SJCRH30 (cell line): ENCODE data around the gene AGAP1. TPM values are rescaled to one million over a fixed set of nuclear protein-coding genes. Genes with fewer than 3 reads are reported as not detected.

ENCODE experiments used
- DNase-seq, 2 experiments: peaks; one replicate each; pipeline ENCODE4 v3.0.0-alpha.2; 2015 to 2020
- H3K27ac ChIP-seq: fragments of 250-450 bp; sonication (Bioruptor Pico); 2 replicates; pipeline ENCODE4 v1.5.1; 2020; ENCODE audit warnings: mild to moderate bottlenecking, moderate library complexity
- H3K27me3 ChIP-seq: fragments of 250-450 bp; sonication (Bioruptor Pico); 2 replicates; pipeline ENCODE4 v1.5.1; 2020; ENCODE audit warnings: mild to moderate bottlenecking, moderate library complexity
- H3K36me3 ChIP-seq: fragments of 250-450 bp; sonication (Bioruptor Pico); 2 replicates; pipeline ENCODE4 v1.5.1; 2020; ENCODE audit warnings: mild to moderate bottlenecking, moderate library complexity
- H3K4me1 ChIP-seq: fragments of 250-450 bp; sonication (Bioruptor Pico); 2 replicates; pipeline ENCODE4 v1.5.1; 2020; ENCODE audit warnings: mild to moderate bottlenecking, moderate library complexity
- H3K4me3 ChIP-seq: fragments of 250-450 bp; sonication (Bioruptor Pico); 2 replicates; pipeline ENCODE4 v1.5.1; 2020; ENCODE audit warnings: mild to moderate bottlenecking, moderate library complexity
- H3K9me3 ChIP-seq: fragments of 250-450 bp; sonication (Bioruptor Pico); replicated peaks from 2 replicates; pipeline ENCODE4 v1.5.1; 2020; ENCODE audit warnings: mild to moderate bottlenecking, moderate library complexity
- total RNA-seq: library from RNA; depleted of rRNA; stranded (reverse); fragments of >200 nt; shearing (Covaris generic); gene quantifications from 2 replicates; pipeline ENCODE4 v1.2.3, GENCODE V29; 2014

Gene AGAP1
- total RNA-seq, 1 experiment from 2014 or later: 27.8 TPM

GRCh38 chr2:235510318-235510717 lies 16.5 kb downstream of the AGAP1 start:
- no peaks in the 10 kb centered on the region for H3K36me3 ChIP-seq

GRCh38 chr2:235511187-235511661 lies 17.4 kb downstream of the AGAP1 start:
- no peaks in the 10 kb centered on the region for H3K36me3 ChIP-seq
- no peak overlapping the region for H3K4me3 ChIP-seq
- no peaks in the 10 kb centered on the region for H3K27me3 ChIP-seq
- no peak for DNase-seq
- peaks cover 11% of the 10 kb centered on the region for H3K4me1 ChIP-seq
- no peaks in the 10 kb centered on the region for H3K9me3 ChIP-seq
- no peak overlapping the region for H3K27ac ChIP-seq

More at GRCh38 chr2:235510318-235510717, 16.5 kb downstream of the AGAP1 start:
- H3K27me3 ChIP-seq: no peaks in the 10 kb centered on the region
- no peak for DNase-seq
- H3K9me3 ChIP-seq: no peaks in the 10 kb centered on the region
- H3K4me1 ChIP-seq: peaks cover 17% of the 10 kb centered on the region
- H3K4me3 ChIP-seq: no peak overlapping the region
- no peak overlapping the region for H3K27ac ChIP-seq

GRCh38 chr2:235511751-235512698 lies 18.2 kb downstream of the AGAP1 start:
- Histone ChIP-seq H3K4me1 (peaks cover 3% of the 10 kb centered on the region; the same call in 1 of the 2 replicates), H3K36me3 (no peaks in the 10 kb centered on the region), H3K9me3 (no peaks in the 10 kb centered on the region), H3K27me3 (no peaks in the 10 kb centered on the region), H3K27ac (no peak overlapping the region), H3K4me3 (no peak overlapping the region)
- DNase-seq: no peak

GRCh38 chr2:235512699-235513053 lies 18.8 kb downstream of the AGAP1 start:
- H3K27ac ChIP-seq: no peak overlapping the region
- no peaks in the 10 kb centered on the region for H3K36me3 ChIP-seq
- no peak overlapping the region for H3K4me3 ChIP-seq
- no peaks in the 10 kb centered on the region for H3K27me3 ChIP-seq
- peaks cover under 1% of the 10 kb centered on the region for H3K4me1 ChIP-seq
- no peak for DNase-seq
- H3K9me3 ChIP-seq: no peaks in the 10 kb centered on the region

GRCh38 chr2:235513984-235514626 lies 20.3 kb downstream of the AGAP1 start:
- no peak overlapping the region for H3K4me3 ChIP-seq
- no peak for DNase-seq
- H3K4me1 ChIP-seq: peaks cover 11% of the 10 kb centered on the region
- H3K36me3 ChIP-seq: no peaks in the 10 kb centered on the region
- H3K27me3 ChIP-seq: no peaks in the 10 kb centered on the region
- H3K27ac ChIP-seq: no peak overlapping the region
- H3K9me3 ChIP-seq: no peaks in the 10 kb centered on the region

- Histone ChIP-seq H3K36me3 (no peaks in the 10 kb centered on the region), H3K9me3 (no peaks in the 10 kb centered on the region), H3K27me3 (no peaks in the 10 kb centered on the region), H3K27ac (no peak overlapping the region), H3K4me1 (peaks cover 11% of the 10 kb centered on the region), H3K4me3 (no peak overlapping the region)
- DNase-seq: no peak
Measured at GRCh38 chr2:235514627-235515363, 21.0 kb downstream of the AGAP1 start.

GRCh38 chr2:235515364-235515742 lies 21.5 kb downstream of the AGAP1 start:
- H3K36me3 ChIP-seq: no peaks in the 10 kb centered on the region
- DNase-seq: no peak
- H3K27ac ChIP-seq: no peak overlapping the region
- H3K9me3 ChIP-seq: no peaks in the 10 kb centered on the region
- H3K4me1 ChIP-seq: peaks cover 15% of the 10 kb centered on the region
- no peak overlapping the region for H3K4me3 ChIP-seq
- no peaks in the 10 kb centered on the region for H3K27me3 ChIP-seq

GRCh38 chr2:235515821-235516220 lies 22.0 kb downstream of the AGAP1 start:
- no peak for DNase-seq
- no peaks in the 10 kb centered on the region for H3K27me3 ChIP-seq
- H3K27ac ChIP-seq: no peak overlapping the region
- H3K4me3 ChIP-seq: no peak overlapping the region
- peaks cover 19% of the 10 kb centered on the region for H3K4me1 ChIP-seq
- H3K36me3 ChIP-seq: no peaks in the 10 kb centered on the region
- H3K9me3 ChIP-seq: no peaks in the 10 kb centered on the region

- no peaks in the 10 kb centered on the region for H3K36me3 ChIP-seq
- no peaks in the 10 kb centered on the region for H3K27me3 ChIP-seq
Measured at GRCh38 chr2:235516257-235516656, 22.4 kb downstream of the AGAP1 start.

GRCh38 chr2:235518322-235519090 lies 24.7 kb downstream of the AGAP1 start:
- Histone ChIP-seq H3K4me3 (peak overlapping the region; percentile 3; the same call in 1 of the 2 replicates), H3K36me3 (no peaks in the 10 kb centered on the region), H3K27me3 (no peaks in the 10 kb centered on the region), H3K4me1 (peaks cover 23% of the 10 kb centered on the region), H3K9me3 (0 out of 2 replicates have a peak, but pooled peaks cover 3% of the 10 kb centered on the region), H3K27ac (peak overlapping the region; percentile 69)
- DNase-seq: peak; percentile 83 to 84

More at GRCh38 chr2:235516257-235516656, 22.4 kb downstream of the AGAP1 start:
- Histone ChIP-seq H3K9me3 (0 out of 2 replicates have a peak, but pooled peaks cover 3% of the 10 kb centered on the region), H3K27ac (no peak overlapping the region), H3K4me1 (peaks cover 23% of the 10 kb centered on the region), H3K4me3 (no peak overlapping the region)
- DNase-seq: no peak

GRCh38 chr2:235520787-235521186 lies 26.9 kb downstream of the AGAP1 start:
- H3K4me3 ChIP-seq: no peak overlapping the region
- peak overlapping the region; percentile 31 for H3K27ac ChIP-seq
- H3K9me3 ChIP-seq: 0 out of 2 replicates have a peak, but pooled peaks cover 3% of the 10 kb centered on the region
- peaks cover 23% of the 10 kb centered on the region for H3K4me1 ChIP-seq
- H3K27me3 ChIP-seq: no peaks in the 10 kb centered on the region
- H3K36me3 ChIP-seq: no peaks in the 10 kb centered on the region
- DNase-seq: peak in 1 of 2 experiments; percentile 34

- H3K27me3 ChIP-seq: no peaks in the 10 kb centered on the region
- no peak overlapping the region for H3K27ac ChIP-seq
- no peak overlapping the region for H3K4me3 ChIP-seq
- 0 out of 2 replicates have a peak, but pooled peaks cover 3% of the 10 kb centered on the region for H3K9me3 ChIP-seq
- H3K36me3 ChIP-seq: no peaks in the 10 kb centered on the region
- peaks cover 23% of the 10 kb centered on the region for H3K4me1 ChIP-seq
- DNase-seq: no peak
Measured at GRCh38 chr2:235521844-235522243, 28.0 kb downstream of the AGAP1 start.

- H3K27ac ChIP-seq: no peak overlapping the region
- no peak for DNase-seq
- no peaks in the 10 kb centered on the region for H3K36me3 ChIP-seq
- 0 out of 2 replicates have a peak, but pooled peaks cover 3% of the 10 kb centered on the region for H3K9me3 ChIP-seq
- H3K27me3 ChIP-seq: no peaks in the 10 kb centered on the region
- peaks cover 21% of the 10 kb centered on the region for H3K4me1 ChIP-seq
- H3K4me3 ChIP-seq: no peak overlapping the region
Measured at GRCh38 chr2:235523021-235523420, 29.2 kb downstream of the AGAP1 start.
